Measurements from ENCODE around the gene ARID3A.

DNA sequence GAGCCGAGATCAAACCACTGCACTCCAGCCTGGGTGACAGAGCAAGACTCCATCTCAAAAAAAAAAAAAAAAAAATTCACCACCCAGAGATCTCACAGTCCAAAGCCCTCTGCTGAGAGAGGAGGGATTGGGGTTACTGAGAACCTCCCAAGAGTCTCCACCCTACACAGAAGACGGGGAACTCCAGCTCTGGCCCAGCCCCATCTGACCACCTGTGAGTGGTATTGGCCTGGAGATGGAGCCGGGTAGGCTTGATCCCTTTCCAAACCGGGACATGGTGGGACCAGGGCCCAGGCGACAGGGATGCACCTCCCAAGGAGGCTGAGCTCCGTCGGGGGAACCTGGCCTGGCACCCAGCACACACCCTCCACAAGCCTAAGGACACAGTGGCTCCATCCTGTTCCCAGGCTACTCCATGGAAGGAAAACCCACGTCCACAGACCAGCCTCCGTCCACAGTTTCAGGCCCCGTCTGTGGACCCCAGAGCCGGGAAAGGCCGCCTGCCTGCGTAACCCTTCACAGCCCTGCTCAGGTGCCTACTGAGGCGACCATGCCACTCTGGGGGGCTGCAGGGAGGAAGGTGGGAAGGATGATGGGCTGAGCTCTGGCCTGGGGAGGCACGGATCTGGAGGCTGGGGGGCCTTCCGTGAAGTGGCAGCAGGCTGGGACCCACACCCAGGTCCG, 93.2 kb downstream of the ARID3A start:
- TF ChIP-seq, protein P1, sequence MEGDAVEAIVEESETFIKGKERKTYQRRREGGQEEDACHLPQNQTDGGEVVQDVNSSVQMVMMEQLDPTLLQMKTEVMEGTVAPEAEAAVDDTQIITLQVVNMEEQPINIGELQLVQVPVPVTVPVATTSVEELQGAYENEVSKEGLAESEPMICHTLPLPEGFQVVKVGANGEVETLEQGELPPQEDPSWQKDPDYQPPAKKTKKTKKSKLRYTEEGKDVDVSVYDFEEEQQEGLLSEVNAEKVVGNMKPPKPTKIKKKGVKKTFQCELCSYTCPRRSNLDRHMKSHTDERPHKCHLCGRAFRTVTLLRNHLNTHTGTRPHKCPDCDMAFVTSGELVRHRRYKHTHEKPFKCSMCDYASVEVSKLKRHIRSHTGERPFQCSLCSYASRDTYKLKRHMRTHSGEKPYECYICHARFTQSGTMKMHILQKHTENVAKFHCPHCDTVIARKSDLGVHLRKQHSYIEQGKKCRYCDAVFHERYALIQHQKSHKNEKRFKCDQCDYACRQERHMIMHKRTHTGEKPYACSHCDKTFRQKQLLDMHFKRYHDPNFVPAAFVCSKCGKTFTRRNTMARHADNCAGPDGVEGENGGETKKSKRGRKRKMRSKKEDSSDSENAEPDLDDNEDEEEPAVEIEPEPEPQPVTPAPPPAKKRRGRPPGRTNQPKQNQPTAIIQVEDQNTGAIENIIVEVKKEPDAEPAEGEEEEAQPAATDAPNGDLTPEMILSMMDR (conservative IDR thresholded peaks at IDR 0.05; ENCODE audit: low read length), result no peak
- TF ChIP-seq EZH2phosphoT487 (IDR thresholded peaks at IDR 0.05; ENCODE audit: borderline replicate concordance, low read depth, low read length), result no peak
